Epidermal melanocyte (primary cell): Measurements from ENCODE around the gene FGF11.

Experiments used
- DNase-seq: peaks from one replicate; pipeline ENCODE4 v3.0.0; 2011; ENCODE audit warnings: low spot score; ENCODE audit not compliant: insufficient read length

The FGF11 gene

GRCh38 chr17:7408252-7408727 is 31.0 kb upstream of the FGF11 start:
- DNase-seq: no peak

GRCh38 chr17:7408863-7409262 is 30.4 kb upstream of the FGF11 start:
- no peak for DNase-seq

- DNase-seq: no peak
These were observed 29.6 kb upstream of the FGF11 start for GRCh38 chr17:7409716-7410115.

- no peak for DNase-seq
These were observed 28.5 kb upstream of the FGF11 start for GRCh38 chr17:7410634-7411426.

- DNase-seq: no peak
These were observed 27.9 kb upstream of the FGF11 start for GRCh38 chr17:7411427-7411750.

- DNase-seq: no peak
These were observed 25.8 kb upstream of the FGF11 start for GRCh38 chr17:7413346-7413985.

GRCh38 chr17:7414837-7415236 is 24.5 kb upstream of the FGF11 start:
- DNase-seq: no peak

GRCh38 chr17:7415784-7416183 is 23.5 kb upstream of the FGF11 start:
- no peak for DNase-seq

GRCh38 chr17:7416323-7416722 is 23.0 kb upstream of the FGF11 start:
- no peak for DNase-seq

- DNase-seq: no peak
These were observed 22.2 kb upstream of the FGF11 start for GRCh38 chr17:7417056-7417655.

GRCh38 chr17:7418472-7419152 is 20.7 kb upstream of the FGF11 start:
- no peak for DNase-seq

GRCh38 chr17:7419819-7420610 is 19.3 kb upstream of the FGF11 start, which contains the start of gene SPEM1:
TSS of gene SPEM1 (plus strand) at chr17:7420324. CDS start at chr17:7420385, 61 bp downstream.
- no peak for DNase-seq

- DNase-seq: no peak
These were observed 18.1 kb upstream of the FGF11 start for GRCh38 chr17:7421186-7421585.

GRCh38 chr17:7423679-7424078 is 15.6 kb upstream of the FGF11 start:
- no peak for DNase-seq

GRCh38 chr17:7425316-7425715 is 14.0 kb upstream of the FGF11 start, which contains the start of gene SPEM2:
TSS of gene SPEM2 (plus strand) at chr17:7425616. CDS start at chr17:7425689, 73 bp downstream.
- DNase-seq: no peak

- no peak for DNase-seq
These were observed 13.6 kb upstream of the FGF11 start for GRCh38 chr17:7425756-7426155.

- no peak for DNase-seq
These were observed 13.0 kb upstream of the FGF11 start for GRCh38 chr17:7426203-7426863.

- DNase-seq: no peak
These were observed 12.3 kb upstream of the FGF11 start for GRCh38 chr17:7426896-7427489.

- DNase-seq: no peak
These were observed 11.8 kb upstream of the FGF11 start for GRCh38 chr17:7427549-7427948.

GRCh38 chr17:7428557-7428956 is 10.8 kb upstream of the FGF11 start, which contains the start of gene SPEM3:
TSS of gene SPEM3 (plus strand) at chr17:7428857. CDS start at chr17:7428903, 46 bp downstream.
- no peak for DNase-seq
